HCT116 (cell line): ENCODE data around the gene ANP32D. TPM values are rescaled to one million over a fixed set of nuclear protein-coding genes. Genes with fewer than 3 reads are reported as not detected.

Experiments used
- ATAC-seq: fragments of 200-7000 bp; cut with Tn5 transposase; 2 replicates; pipeline ENCODE4 v1.9.1; 2020; ENCODE audit warnings: mild to moderate bottlenecking, moderate library complexity
- BruUV-seq: library from RNA; stranded (reverse); fragments of 400-500 nt; replicated peaks from 2 replicates; lab custom pipeline; 2021; lab: Mats Ljungman, UMichigan
- CTCF ChIA-PET: fragments of 300-600 bp; sonication (Branson Sonifier 250); formaldehyde crosslinking; loops from one replicate; lab custom pipeline; 2021; ENCODE audit warnings: antibody characterized with exemption; lab: Charles Lee
- POLR2A ChIA-PET: fragments of 300-600, 350-600 bp; sonication (Branson Sonifier 250); formaldehyde crosslinking; loops from one replicate; lab custom pipeline; 2021; ENCODE audit warnings: antibody characterized with exemption; lab: Charles Lee
- RAD21 ChIA-PET, 2 experiments: fragments of 300-600 bp; sonication (Branson Sonifier 250); formaldehyde crosslinking; loops; one replicate each; lab custom pipeline; 2023; ENCODE audit warnings: low total read pairs in 2 of 2; ENCODE audit not compliant: uncharacterized antibody in 2 of 2, unreplicated experiment in 2 of 2, low non-redundant PET in 1 of 2; lab: Charles Lee
- DNase-seq: peaks from one replicate; pipeline ENCODE4 v3.0.0-alpha.2; 2010; ENCODE audit warnings: low read depth, low spot score
- H2AFZ ChIP-seq: fragments of 200-600 bp; shearing (Covaris generic), sonication (generic); 2 replicates; pipeline ENCODE4 v1.6.1; 2017; ENCODE audit warnings: low read depth, mixed run types, mixed read lengths, antibody characterized with exemption, low read length; ENCODE audit not compliant: poor library complexity, severe bottlenecking
- H3K27ac ChIP-seq: 2 replicates; pipeline ENCODE4 v1.5.1; 2012; ENCODE audit warnings: low read depth, low read length
- H3K27me3 ChIP-seq: fragments of 200-600 bp; sonication (generic); 2 replicates; pipeline ENCODE4 v1.6.1; 2016; ENCODE audit warnings: mixed run types, low read length, mixed read lengths; ENCODE audit not compliant: insufficient read depth
- H3K36me3 ChIP-seq, 2 experiments: fragments of 200-500 bp in 1 of 2; fragments of 200-600 bp in 1 of 2; sonication (Bioruptor generic) in 1 of 2; sonication (generic) in 1 of 2; 2 replicates each; pipeline versions ENCODE4 v1.5.1 to v1.6.1; 2014 to 2016; ENCODE audit warnings: low read length in 2 of 2, inconsistent platforms in 1 of 2, mixed read lengths in 1 of 2, mixed run types in 1 of 2; ENCODE audit not compliant: insufficient read depth in 2 of 2, control insufficient read depth in 1 of 2
- H3K4me1 ChIP-seq, 2 experiments: fragments of 200-600 bp in 1 of 2; sonication (generic) in 1 of 2; 2 replicates each; pipeline versions ENCODE4 v1.5.1 to v1.6.1; 2012 to 2017; ENCODE audit warnings: low read length in 2 of 2, inconsistent platforms in 1 of 2, mild to moderate bottlenecking in 1 of 2, mixed read lengths in 1 of 2, mixed run types in 1 of 2, moderate library complexity in 1 of 2; ENCODE audit not compliant: insufficient read depth in 2 of 2, control insufficient read depth in 1 of 2
- H3K4me2 ChIP-seq: fragments of 200-600 bp; sonication (generic); 2 replicates; pipeline ENCODE4 v1.6.1; 2017; ENCODE audit warnings: mixed run types, low read length, mixed read lengths
- H3K4me3 ChIP-seq, 2 experiments: fragments of 200-600 bp in 1 of 2; sonication (generic) in 1 of 2; replicated peaks in 1 of 2; 2 replicates each; pipeline ENCODE4 v1.5.1; 2011 to 2016; ENCODE audit warnings: low read length in 2 of 2, control low read depth in 1 of 2, low read depth in 1 of 2, mild to moderate bottlenecking in 1 of 2, mixed read lengths in 1 of 2, mixed run types in 1 of 2
- H3K79me2 ChIP-seq: fragments of 200-600 bp; sonication (generic); 2 replicates; pipeline ENCODE4 v1.6.1; 2017; ENCODE audit warnings: mild to moderate bottlenecking, mixed run types, low read length, moderate library complexity, mixed read lengths; ENCODE audit not compliant: insufficient read depth
- H3K9ac ChIP-seq: fragments of 200-600 bp; sonication (generic); 2 replicates; pipeline ENCODE4 v1.6.1; 2016; ENCODE audit warnings: low read length, mixed read lengths
- H3K9me2 ChIP-seq: fragments of 200-600 bp; sonication (generic), shearing (Covaris generic); 2 replicates; pipeline ENCODE4 v1.6.1; 2017; ENCODE audit warnings: mixed run types, mild to moderate bottlenecking, moderate library complexity; ENCODE audit not compliant: insufficient read depth
- H3K9me3 ChIP-seq, 2 experiments: fragments of 200-500 bp in 1 of 2; fragments of 200-600 bp in 1 of 2; sonication (Bioruptor generic) in 1 of 2; sonication (generic) in 1 of 2; 2 replicates each; pipeline ENCODE4 v1.6.1; 2014 to 2017; ENCODE audit warnings: low read length in 2 of 2, mixed read lengths in 2 of 2, inconsistent platforms in 1 of 2, low read depth in 1 of 2, mild to moderate bottlenecking in 1 of 2, mixed run types in 1 of 2, moderate library complexity in 1 of 2; ENCODE audit not compliant: control insufficient read depth in 1 of 2, insufficient read depth in 1 of 2
- H4K20me1 ChIP-seq: fragments of 200-600 bp; sonication (generic), shearing (Covaris generic); 2 replicates; pipeline ENCODE4 v1.6.1; 2017; ENCODE audit warnings: mixed run types, mild to moderate bottlenecking, moderate library complexity; ENCODE audit not compliant: insufficient read depth
- CBX3 ChIP-seq: IDR thresholded peaks from 2 replicates; pipeline ENCODE4 v1.6.1; 2012; ENCODE audit warnings: low read depth
- CTCF ChIP-seq, 3 experiments: fragments of 200-600 bp in 1 of 3; sonication (generic) in 1 of 3; IDR thresholded peaks in 2 of 3; conservative IDR thresholded peaks in 1 of 3; 2 replicates each; pipeline ENCODE4 v1.5.1; 2012 to 2017; ENCODE audit warnings: low read depth in 2 of 3, low read length in 2 of 3, antibody characterized with exemption in 1 of 3, borderline replicate concordance in 1 of 3, control low read depth in 1 of 3, mild to moderate bottlenecking in 1 of 3, mixed read lengths in 1 of 3, mixed run types in 1 of 3, moderate library complexity in 1 of 3; ENCODE audit not compliant: insufficient read depth in 1 of 3
- JUND ChIP-seq: IDR thresholded peaks from 2 replicates; pipeline ENCODE4 v1.6.1; 2012
- POLR2A ChIP-seq: IDR thresholded peaks from 2 replicates; pipeline ENCODE4 v1.7.0; 2011; ENCODE audit warnings: borderline replicate concordance; ENCODE audit not compliant: insufficient read depth, insufficient read length; ENCODE audit errors: extremely low read depth
- SRF ChIP-seq: IDR thresholded peaks from 2 replicates; pipeline ENCODE4 v1.6.1; 2012; ENCODE audit warnings: low read depth
- TCF7L2 ChIP-seq: IDR thresholded peaks from 2 replicates; pipeline ENCODE4 v1.7.0; 2011; ENCODE audit warnings: borderline replicate concordance, inconsistent platforms; ENCODE audit not compliant: insufficient read depth, insufficient read length; ENCODE audit errors: extremely low read depth
- YY1 ChIP-seq: IDR thresholded peaks from 2 replicates; pipeline ENCODE4 v1.6.1; 2011; ENCODE audit warnings: low read length, low read depth, moderate library complexity, mild to moderate bottlenecking; ENCODE audit not compliant: insufficient replicate concordance; ENCODE audit errors: extremely low read depth
- ZFX ChIP-seq: fragments of 450-650 bp; IDR thresholded peaks from 2 replicates; pipeline ENCODE4 v1.6.1; 2017
- ZNF274 ChIP-seq: fragments of 200-500 bp; sonication (Bioruptor generic); IDR thresholded peaks from 2 replicates; pipeline ENCODE4 v1.6.1; 2014; ENCODE audit warnings: mild to moderate bottlenecking, low read depth, low read length, inconsistent platforms
- intact Hi-C: fragments of 100-400 bp; cut with micrococcal nuclease; formaldehyde crosslinking; loops from 2 replicates; pipeline ENCODE4 v1.10.0; 2022
- total RNA-seq: library from RNA; stranded (reverse); gene quantifications from one replicate; pipeline ENCODE4 v1.2.1, GENCODE V29; 2021; ENCODE audit not compliant: unreplicated experiment

The ANP32D gene
- total RNA-seq, 1 experiment from 2014 or later, result not detected

- TF ChIP-seq TCF7L2 (no peak), ZNF274 (no peak), ZFX (no peak), SRF (no peak)
Measured at GRCh38 chr12:48441069-48441468, 31.3 kb upstream of the ANP32D start (continued).

- no peaks in the 10 kb centered on the region for H3K9me3 ChIP-seq
- no peak overlapping the region for H3K27ac ChIP-seq
- H3K27me3 ChIP-seq, result no peaks in the 10 kb centered on the region
- peak; percentile 84 for ATAC-seq
- no peak overlapping the region for H3K4me3 ChIP-seq
- H2AFZ ChIP-seq, result no peak overlapping the region
- no TSS peak for BruUV-seq
- RAD21 ChIA-PET, result no interaction called here
- TF ChIP-seq CBX3 (no peak), CTCF (IDR thresholded peaks at IDR 0.05 in 2 of 3, conservative IDR thresholded peaks at IDR 0.05 in 1 of 3; ENCODE audit: borderline replicate concordance in 1 of 3, insufficient read depth in 1 of 3, low read depth in 2 of 3, low read length in 2 of 3) (peak in 2 of 3 experiments; percentile 31 to 37; a peak in 3 of 6 replicates), POLR2A (no peak), JUND (no peak), YY1 (no peak)
- TF ChIP-seq, all 23 proteins: peak for 1
- Histone ChIP-seq H3K4me2 (no peak overlapping the region), H3K79me2 (no peaks in the 10 kb centered on the region), H3K36me3 (no peaks in the 10 kb centered on the region), H3K9me2 (no peaks in the 10 kb centered on the region), H3K4me1 (no peaks in the 10 kb centered on the region), H3K9ac (no peak overlapping the region), H4K20me1 (no peaks in the 10 kb centered on the region)
- POLR2A ChIA-PET, result no interaction called here
- peak; percentile 3 for DNase-seq
- intact Hi-C loops, result no loop called here
- CTCF ChIA-PET, result no interaction called here
Measured at GRCh38 chr12:48442179-48442847, 30.0 kb upstream of the ANP32D start.
